Adrenal gland (tissue), 5 donors: Measurements from ENCODE around the gene EXOC4.

Source experiments
- POLR2A ChIP-seq, 2 donors: fragments of 450-650 bp; IDR thresholded peaks; one replicate each; pipeline ENCODE4 v1.6.1; 2017; ENCODE audit warnings: antibody characterized with exemption in 2 of 2, mild to moderate bottlenecking in 2 of 2, moderate library complexity in 1 of 2
- TF ChIP-seq, protein P1 (sequence below), 6 experiments: fragments of 450-650 bp in 4 of 6; fragments of 200-600 bp in 2 of 6; sonication (generic) in 1 of 6; IDR thresholded peaks; 1 replicate in 5 of 6; 2 replicates in 1 of 6; pipeline versions ENCODE4 v1.5.1 to v1.8.0; 2016 to 2021; ENCODE audit warnings: antibody characterized with exemption in 6 of 6, mild to moderate bottlenecking in 2 of 6, moderate library complexity in 1 of 6
- donor health status: DM: no; HTN: no; CAD: no.

DNA sequence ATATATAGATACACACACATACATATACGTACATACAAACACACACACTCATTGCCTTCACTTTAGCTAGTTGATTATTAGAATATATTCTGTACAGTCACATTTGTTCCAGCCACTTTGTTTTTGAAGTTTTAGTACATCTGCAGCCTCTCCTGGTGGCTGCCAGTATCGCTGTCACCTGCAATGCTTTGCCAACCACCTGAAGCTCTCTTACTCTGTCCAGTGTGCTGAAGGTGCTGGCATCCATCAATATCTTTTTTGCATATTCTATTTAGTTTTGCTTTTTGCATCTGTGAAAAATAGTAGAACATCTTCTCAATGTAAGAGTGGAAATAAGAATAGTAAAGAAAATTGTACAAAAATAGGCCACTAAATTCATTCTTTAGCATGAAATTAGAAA lies 388.6 kb downstream of the EXOC4 start:
- TF ChIP-seq, protein P1, sequence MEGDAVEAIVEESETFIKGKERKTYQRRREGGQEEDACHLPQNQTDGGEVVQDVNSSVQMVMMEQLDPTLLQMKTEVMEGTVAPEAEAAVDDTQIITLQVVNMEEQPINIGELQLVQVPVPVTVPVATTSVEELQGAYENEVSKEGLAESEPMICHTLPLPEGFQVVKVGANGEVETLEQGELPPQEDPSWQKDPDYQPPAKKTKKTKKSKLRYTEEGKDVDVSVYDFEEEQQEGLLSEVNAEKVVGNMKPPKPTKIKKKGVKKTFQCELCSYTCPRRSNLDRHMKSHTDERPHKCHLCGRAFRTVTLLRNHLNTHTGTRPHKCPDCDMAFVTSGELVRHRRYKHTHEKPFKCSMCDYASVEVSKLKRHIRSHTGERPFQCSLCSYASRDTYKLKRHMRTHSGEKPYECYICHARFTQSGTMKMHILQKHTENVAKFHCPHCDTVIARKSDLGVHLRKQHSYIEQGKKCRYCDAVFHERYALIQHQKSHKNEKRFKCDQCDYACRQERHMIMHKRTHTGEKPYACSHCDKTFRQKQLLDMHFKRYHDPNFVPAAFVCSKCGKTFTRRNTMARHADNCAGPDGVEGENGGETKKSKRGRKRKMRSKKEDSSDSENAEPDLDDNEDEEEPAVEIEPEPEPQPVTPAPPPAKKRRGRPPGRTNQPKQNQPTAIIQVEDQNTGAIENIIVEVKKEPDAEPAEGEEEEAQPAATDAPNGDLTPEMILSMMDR (IDR thresholded peaks at IDR 0.05) = no peak
- no peak for TF ChIP-seq POLR2A (IDR thresholded peaks at IDR 0.05)
